ENCODE results near the gene SPARCL1.
"Not testable (repeated sequence)": the region's sequence is repeated elsewhere in the genome, so short reads cannot be mapped to it uniquely, and the experiment has no call there.

SPARCL1 gene, protein sequence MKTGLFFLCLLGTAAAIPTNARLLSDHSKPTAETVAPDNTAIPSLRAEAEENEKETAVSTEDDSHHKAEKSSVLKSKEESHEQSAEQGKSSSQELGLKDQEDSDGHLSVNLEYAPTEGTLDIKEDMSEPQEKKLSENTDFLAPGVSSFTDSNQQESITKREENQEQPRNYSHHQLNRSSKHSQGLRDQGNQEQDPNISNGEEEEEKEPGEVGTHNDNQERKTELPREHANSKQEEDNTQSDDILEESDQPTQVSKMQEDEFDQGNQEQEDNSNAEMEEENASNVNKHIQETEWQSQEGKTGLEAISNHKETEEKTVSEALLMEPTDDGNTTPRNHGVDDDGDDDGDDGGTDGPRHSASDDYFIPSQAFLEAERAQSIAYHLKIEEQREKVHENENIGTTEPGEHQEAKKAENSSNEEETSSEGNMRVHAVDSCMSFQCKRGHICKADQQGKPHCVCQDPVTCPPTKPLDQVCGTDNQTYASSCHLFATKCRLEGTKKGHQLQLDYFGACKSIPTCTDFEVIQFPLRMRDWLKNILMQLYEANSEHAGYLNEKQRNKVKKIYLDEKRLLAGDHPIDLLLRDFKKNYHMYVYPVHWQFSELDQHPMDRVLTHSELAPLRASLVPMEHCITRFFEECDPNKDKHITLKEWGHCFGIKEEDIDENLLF

DNA sequence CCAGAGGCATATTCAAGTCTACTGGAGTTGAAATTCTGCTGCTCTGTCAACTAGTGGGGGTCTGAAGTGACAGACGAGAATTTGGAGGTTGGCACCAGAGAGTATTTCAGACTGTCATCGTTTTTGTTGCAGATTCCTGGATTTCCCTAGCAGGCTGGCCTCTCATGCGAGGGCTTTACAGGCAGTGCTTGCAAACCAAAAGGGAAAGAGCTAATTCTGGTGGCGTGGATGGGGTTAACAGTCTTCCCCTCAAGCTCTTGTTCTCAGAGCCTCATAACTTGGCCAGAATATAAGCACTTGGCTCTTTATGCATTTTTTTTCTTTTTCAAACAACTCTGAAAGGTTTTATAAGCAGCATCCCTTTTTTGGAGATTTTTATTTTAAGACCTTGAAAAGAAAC lies at the start of gene SPARCL1:
Gene SPARCL1 (minus strand): TSS at position 190 of the 400 bp plus-strand sequence. CDS start 29,802 bp downstream, outside the sequence.
- TF ChIP-seq Cebpa-rat (IDR thresholded peaks at IDR 0.05), result no peak
- no peaks in the 10 kb centered on the region for H4K20me1 ChIP-seq
- H3K9me3 ChIP-seq (replicated peaks in 1 of 11), result peaks cover 8 to 12% (median 11%) of the 10 kb centered on the region in 11 experiments; a peak in 21 of 22 replicates
- H3K27ac ChIP-seq, result no peak within 1 kb of the TSS
- no peak within 1 kb of the TSS for H3K9ac ChIP-seq
- 0 out of 22 replicates have a peak, but pooled peaks cover 0 to 3% (median 0%) of the 10 kb centered on the region in 11 experiments for H3K36me3 ChIP-seq
- H3K4me3 ChIP-seq, result no peak within 1 kb of the TSS
- H3K4me2 ChIP-seq, result no peak within 1 kb of the TSS
- no peaks in the 10 kb centered on the region for H3K27me3 ChIP-seq
- H3K4me1 ChIP-seq, result no peaks in the 10 kb centered on the region

DNA sequence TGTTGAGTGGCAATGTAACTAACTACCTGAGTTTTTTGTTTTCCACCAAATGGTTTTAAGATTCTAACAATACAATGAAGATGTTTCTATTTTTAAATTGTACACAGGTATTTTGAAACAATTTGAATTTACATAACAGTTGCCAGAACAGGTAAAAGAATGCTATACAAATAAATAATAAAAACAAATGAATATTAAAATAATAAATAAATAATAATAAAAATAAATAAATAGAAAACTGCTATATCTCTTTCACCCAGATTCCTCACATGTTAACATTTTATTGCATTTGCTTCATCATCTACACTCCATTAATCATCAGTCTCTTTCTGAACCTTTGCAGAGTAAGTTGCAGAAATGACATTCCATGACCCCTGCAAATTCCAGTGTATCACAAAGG lies 46.8 kb upstream of the SPARCL1 start:
- H3K9ac ChIP-seq, result no peak overlapping the region
- peaks cover 0 to 10% (median 0%) of the 10 kb centered on the region in 11 experiments; a peak in 1 of 22 replicates for H3K9me3 ChIP-seq (replicated peaks in 1 of 11)
- H3K4me2 ChIP-seq, result no peak overlapping the region
- no peak overlapping the region for H3K27ac ChIP-seq
- H4K20me1 ChIP-seq, result no peaks in the 10 kb centered on the region
- H3K27me3 ChIP-seq, result no peaks in the 10 kb centered on the region
- no peak overlapping the region for H3K4me3 ChIP-seq
- no peaks in the 10 kb centered on the region for H3K4me1 ChIP-seq
- H3K36me3 ChIP-seq, result no peaks in the 10 kb centered on the region
- TF ChIP-seq Cebpa-rat (IDR thresholded peaks at IDR 0.05), result no peak

DNA sequence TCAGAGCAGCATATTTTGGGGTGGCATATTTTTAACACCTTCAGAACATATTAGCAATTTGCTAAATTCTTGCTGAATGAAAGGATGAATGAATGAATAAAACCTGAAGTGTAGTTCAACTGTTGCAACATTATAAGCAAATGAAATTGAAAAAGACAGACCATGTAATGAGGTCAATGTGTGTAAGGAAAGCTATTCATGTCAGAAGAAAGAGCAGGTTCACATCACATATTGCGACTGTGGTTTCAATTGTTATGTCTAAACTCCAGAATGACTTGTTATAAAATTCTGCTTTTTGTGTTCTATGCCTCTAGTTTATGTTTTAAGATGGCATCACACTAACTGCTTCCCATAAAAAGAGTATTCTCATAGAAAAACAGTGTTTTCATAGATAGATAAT lies 46.2 kb upstream of the SPARCL1 start:
- Histone ChIP-seq H3K27ac (no peak overlapping the region), H3K27me3 (no peaks in the 10 kb centered on the region), H3K9me3 (replicated peaks in 1 of 11) (peaks cover 0 to 10% (median 0%) of the 10 kb centered on the region in 11 experiments; a peak in 1 of 22 replicates), H3K4me3 (no peak overlapping the region), H3K4me1 (0 out of 20 replicates have a peak, but pooled peaks cover 0 to 3% (median 0%) of the 10 kb centered on the region in 10 experiments), H4K20me1 (no peaks in the 10 kb centered on the region), H3K36me3 (no peaks in the 10 kb centered on the region), H3K4me2 (no peak overlapping the region), H3K9ac (no peak overlapping the region)
- no peak for TF ChIP-seq Cebpa-rat (IDR thresholded peaks at IDR 0.05)

DNA sequence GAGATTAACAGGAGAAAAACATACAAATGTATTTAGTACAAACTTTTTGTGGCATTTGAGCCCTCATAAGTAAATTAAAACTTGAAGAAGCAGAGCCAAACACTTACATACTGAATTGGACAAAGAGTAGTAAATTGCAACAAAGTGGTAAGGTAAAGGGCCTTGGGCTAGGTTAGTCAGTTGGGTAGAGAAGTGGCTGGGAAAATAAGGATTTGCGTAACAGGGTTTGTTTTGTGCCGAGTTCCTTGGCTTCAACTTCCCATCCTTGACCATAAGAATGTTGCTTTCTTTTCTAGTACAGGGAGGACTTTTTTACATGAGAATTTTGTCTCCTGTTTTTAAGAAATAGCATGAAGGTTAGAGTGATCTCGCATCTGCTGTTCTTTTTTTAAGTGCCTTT lies 45.8 kb upstream of the SPARCL1 start:
- Histone ChIP-seq H3K9ac (no peak overlapping the region), H4K20me1 (no peaks in the 10 kb centered on the region), H3K4me1 (0 out of 20 replicates have a peak, but pooled peaks cover 0 to 4% (median 0%) of the 10 kb centered on the region in 10 experiments), H3K27me3 (no peaks in the 10 kb centered on the region), H3K4me2 (no peak overlapping the region), H3K4me3 (no peak overlapping the region), H3K9me3 (replicated peaks in 1 of 11) (peaks cover 0 to 10% (median 0%) of the 10 kb centered on the region in 11 experiments; a peak in 1 of 22 replicates), H3K27ac (no peak overlapping the region), H3K36me3 (no peaks in the 10 kb centered on the region)
- no peak for TF ChIP-seq Cebpa-rat (IDR thresholded peaks at IDR 0.05)

DNA sequence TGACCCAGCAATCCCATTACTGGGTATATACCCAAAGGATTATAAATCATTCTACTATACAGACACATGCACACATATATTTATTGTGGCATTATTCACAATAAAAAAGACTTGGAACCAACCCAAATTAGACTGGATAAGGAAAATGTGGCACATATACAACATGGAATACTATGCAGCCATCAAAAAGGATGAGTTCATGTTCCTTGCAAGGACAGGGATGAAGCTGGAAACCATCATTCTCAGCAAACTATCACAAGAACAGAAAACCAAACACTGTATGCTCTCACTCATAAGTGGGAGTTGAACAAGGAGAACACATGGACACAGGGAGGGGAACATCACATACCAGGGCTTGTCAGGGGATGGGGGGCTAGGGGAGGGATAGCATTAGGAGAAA lies 45.2 kb upstream of the SPARCL1 start:
- H3K4me2 ChIP-seq, H3K36me3 ChIP-seq, H3K4me3 ChIP-seq, H4K20me1 ChIP-seq, H3K9ac ChIP-seq, H3K27ac ChIP-seq, H3K4me1 ChIP-seq, H3K27me3 ChIP-seq: not testable (repeated sequence)
- peaks cover 0 to 10% (median 0%) of the 10 kb centered on the region in 11 experiments; a peak in 1 of 22 replicates for H3K9me3 ChIP-seq (replicated peaks in 1 of 11)

DNA sequence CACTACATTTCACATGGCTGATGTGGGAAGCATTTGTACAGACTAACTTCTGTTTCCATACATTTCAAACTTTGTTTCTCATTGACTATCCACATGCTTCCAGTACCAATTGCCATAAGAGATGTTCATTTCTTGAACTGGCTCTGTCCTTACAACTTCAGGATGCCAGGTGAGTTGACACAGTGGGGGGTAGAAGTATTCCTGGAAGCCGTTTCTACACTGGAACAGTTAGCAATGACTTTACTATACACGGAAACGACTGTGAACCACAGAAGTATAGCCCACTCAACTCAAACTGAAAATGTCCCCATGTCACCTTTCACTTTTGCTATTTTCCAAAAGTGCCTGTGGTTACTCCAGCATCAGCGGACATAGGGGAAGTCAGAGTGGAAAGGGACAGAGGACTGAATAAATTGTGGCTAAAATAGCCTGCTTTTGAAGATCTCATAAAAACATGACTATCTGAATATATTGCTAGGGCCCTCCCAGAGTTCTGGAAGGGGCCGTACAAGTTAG lies 41.2 kb upstream of the SPARCL1 start:
- TF ChIP-seq Cebpa-rat (IDR thresholded peaks at IDR 0.05), result no peak
- H3K9me3 ChIP-seq (replicated peaks in 1 of 11), result no peaks in the 10 kb centered on the region
- H3K9ac ChIP-seq, result no peak overlapping the region
- no peak overlapping the region for H3K4me2 ChIP-seq
- H3K36me3 ChIP-seq, result no peaks in the 10 kb centered on the region
- no peaks in the 10 kb centered on the region for H4K20me1 ChIP-seq
- H3K4me3 ChIP-seq, result no peak overlapping the region
- no peak overlapping the region for H3K27ac ChIP-seq
- no peaks in the 10 kb centered on the region for H3K27me3 ChIP-seq
- 0 out of 20 replicates have a peak, but pooled peaks cover 0 to 4% (median 0%) of the 10 kb centered on the region in 10 experiments for H3K4me1 ChIP-seq

DNA sequence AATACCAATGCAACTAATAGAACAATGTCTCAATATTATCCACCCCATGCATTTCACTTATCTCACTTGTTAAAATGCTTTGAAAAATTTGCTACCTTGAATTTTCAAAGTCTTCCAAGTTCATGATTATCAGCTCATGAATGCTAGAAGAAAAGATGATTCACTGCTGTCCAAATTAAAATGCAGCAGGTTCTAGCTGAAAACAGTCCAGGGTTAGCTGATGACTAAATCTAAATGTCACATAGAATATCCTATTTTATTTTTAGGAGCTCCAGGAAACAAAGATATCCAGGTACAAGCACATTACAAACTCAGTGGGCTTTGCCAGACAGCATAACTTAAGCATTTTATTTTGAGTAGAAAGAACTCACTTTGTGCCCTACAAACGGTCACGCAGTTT lies 38.0 kb upstream of the SPARCL1 start:
- H4K20me1 ChIP-seq, result no peaks in the 10 kb centered on the region
- no peaks in the 10 kb centered on the region for H3K27me3 ChIP-seq
- peaks cover 0 to 2% (median 0%) of the 10 kb centered on the region in 11 experiments; a peak in 1 of 22 replicates for H3K9me3 ChIP-seq (replicated peaks in 1 of 11)
- H3K9ac ChIP-seq, result no peak overlapping the region
- H3K4me2 ChIP-seq, result no peak overlapping the region
- no peak overlapping the region for H3K4me3 ChIP-seq
- 0 out of 20 replicates have a peak, but pooled peaks cover 0 to 4% (median 0%) of the 10 kb centered on the region in 10 experiments for H3K4me1 ChIP-seq
- no peak overlapping the region for H3K27ac ChIP-seq
- TF ChIP-seq Cebpa-rat (IDR thresholded peaks at IDR 0.05), result no peak
- no peaks in the 10 kb centered on the region for H3K36me3 ChIP-seq

DNA sequence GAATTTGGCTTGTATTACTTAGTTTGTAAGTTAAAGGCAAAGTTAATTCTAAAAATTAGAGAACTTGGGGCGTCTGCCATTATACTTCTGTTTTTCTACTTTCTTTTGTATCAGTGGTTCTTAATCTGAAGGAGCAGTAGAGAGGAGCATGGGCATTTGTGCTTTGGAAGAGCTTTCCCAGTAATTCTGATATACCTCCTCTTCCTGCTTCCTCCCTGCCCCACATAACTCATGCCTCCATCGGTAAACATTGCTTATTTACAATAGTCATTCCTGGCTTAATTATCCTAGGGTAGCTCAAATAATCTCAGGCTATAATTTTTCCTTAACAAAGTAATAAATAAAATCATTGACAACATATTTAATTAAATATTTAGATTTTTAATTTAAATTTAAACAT lies 37.1 kb upstream of the SPARCL1 start:
- H3K27ac ChIP-seq, result no peak overlapping the region

DNA sequence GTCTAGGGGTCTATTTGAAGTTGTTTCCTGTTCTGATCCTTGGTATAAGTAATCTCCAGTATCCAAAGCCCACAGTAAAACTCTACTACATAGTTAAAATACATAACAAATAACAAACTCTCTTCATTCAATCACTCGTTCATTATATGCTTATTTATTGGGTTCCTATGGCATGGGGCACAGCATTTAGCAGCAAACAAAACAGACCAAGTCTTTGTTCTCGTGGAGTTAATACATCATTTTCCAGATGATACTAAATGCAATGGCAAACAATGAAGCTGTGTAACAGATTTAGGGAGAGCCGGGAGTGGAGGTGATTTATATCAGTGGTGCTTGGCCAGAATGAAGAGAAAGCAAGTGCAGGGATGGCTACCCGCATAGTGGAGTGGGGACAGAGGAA lies 36.6 kb upstream of the SPARCL1 start:
- Histone ChIP-seq H3K27ac (no peak overlapping the region), H3K4me2 (no peak overlapping the region)

More for the DNA sequence above, 37.1 kb upstream of the SPARCL1 start:
- Histone ChIP-seq H3K27me3 (no peaks in the 10 kb centered on the region), H4K20me1 (no peaks in the 10 kb centered on the region), H3K4me2 (no peak overlapping the region), H3K4me3 (no peak overlapping the region), H3K4me1 (0 out of 20 replicates have a peak, but pooled peaks cover 0 to 4% (median 0%) of the 10 kb centered on the region in 10 experiments), H3K9me3 (replicated peaks in 1 of 11) (peaks cover 0 to 6% (median 0%) of the 10 kb centered on the region in 11 experiments; a peak in 6 of 22 replicates), H3K36me3 (no peaks in the 10 kb centered on the region), H3K9ac (no peak overlapping the region)
- TF ChIP-seq Cebpa-rat (IDR thresholded peaks at IDR 0.05), result no peak

More for the DNA sequence above, 36.6 kb upstream of the SPARCL1 start:
- no peaks in the 10 kb centered on the region for H4K20me1 ChIP-seq
- no peak for TF ChIP-seq Cebpa-rat (IDR thresholded peaks at IDR 0.05)
- H3K36me3 ChIP-seq, result no peaks in the 10 kb centered on the region
- H3K27me3 ChIP-seq, result no peaks in the 10 kb centered on the region
- H3K9me3 ChIP-seq (replicated peaks in 1 of 11), result peaks cover 0 to 8% (median 4%) of the 10 kb centered on the region in 11 experiments; a peak in 8 of 22 replicates
- no peak overlapping the region for H3K4me3 ChIP-seq
- no peak overlapping the region for H3K9ac ChIP-seq
- peaks cover 0 to 4% (median 0%) of the 10 kb centered on the region in 10 experiments; a peak in 4 of 20 replicates for H3K4me1 ChIP-seq

Data from BLaER1 treated with 17β-estradiol and CSF1 and Interleukin-3, amounts not matched to agents 10 nM and 100 nM (cell line).